GM19239 (cell line): ENCODE data around the gene ZNF385D.

Experiments
- DNase-seq: peaks from one replicate; pipeline ENCODE4 v3.0.0; 2011; ENCODE audit warnings: low spot score; ENCODE audit not compliant: insufficient read length
- FAIRE-seq: peaks from 2 replicates; lab custom pipeline; 2011; peaks lifted over from hg19 to GRCh38; lab: Jason Lieb, UNC

Gene ZNF385D

DNA sequence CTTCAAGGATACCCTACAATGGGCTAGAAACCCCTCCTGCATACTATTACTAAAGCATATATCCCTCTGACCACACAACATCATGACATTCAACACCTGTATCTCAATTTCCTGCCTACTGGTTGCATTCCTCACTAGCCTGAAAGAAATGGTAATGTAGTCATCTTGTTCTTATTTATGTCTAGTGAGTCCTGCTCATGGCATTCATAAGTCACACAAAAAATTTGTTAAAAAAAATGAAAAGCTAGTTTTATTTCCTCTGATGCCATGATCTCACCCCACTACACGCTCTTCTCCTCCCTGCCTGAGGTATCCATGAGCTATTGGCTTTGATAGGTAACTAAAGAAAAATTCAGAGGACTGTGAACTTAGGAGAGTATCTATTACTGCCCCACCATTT, 284.5 kb downstream of the ZNF385D start:
- DNase-seq = no peak
- no peak for FAIRE-seq

DNA sequence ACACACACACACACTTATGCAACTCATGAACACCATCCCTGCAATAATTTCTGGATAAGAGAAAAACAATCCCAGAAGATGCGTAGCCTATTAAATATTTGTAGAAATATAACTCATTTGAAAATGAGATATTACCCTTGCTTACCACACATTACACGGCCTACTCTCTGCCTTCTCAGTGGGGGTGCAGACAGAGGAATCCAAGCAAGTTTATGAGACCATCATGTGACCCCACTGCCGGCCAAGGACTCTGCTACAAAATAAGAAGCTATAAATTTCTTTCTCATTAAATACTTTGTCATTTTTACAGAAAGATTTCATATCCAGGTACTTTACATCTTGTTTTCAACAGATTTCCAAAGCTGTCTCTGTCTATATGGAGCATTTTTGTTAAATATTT, 286.3 kb downstream of the ZNF385D start:
- no peak for FAIRE-seq

DNA sequence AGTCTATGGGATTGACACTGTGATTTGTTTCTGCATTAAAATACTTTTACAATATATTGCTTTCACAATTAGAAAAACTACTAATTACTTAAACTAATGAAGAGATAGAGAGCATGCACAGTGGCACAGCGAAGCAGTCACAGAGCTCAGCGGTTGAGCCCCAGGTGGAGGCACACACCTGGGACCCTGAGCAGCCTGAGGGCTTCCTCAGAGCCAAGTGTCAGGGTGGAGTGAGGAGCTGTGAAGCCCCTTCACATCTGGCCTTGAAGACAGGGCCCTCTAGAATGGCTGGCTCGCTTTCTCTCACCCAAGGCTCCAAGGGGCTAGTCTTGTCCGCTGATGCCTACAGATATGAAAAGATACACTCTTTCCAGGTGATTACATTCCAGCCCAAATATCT, 287.7 kb downstream of the ZNF385D start:
- no peak for FAIRE-seq
- no peak for DNase-seq

More for the DNA sequence above, 286.3 kb downstream of the ZNF385D start:
- no peak for DNase-seq

DNA sequence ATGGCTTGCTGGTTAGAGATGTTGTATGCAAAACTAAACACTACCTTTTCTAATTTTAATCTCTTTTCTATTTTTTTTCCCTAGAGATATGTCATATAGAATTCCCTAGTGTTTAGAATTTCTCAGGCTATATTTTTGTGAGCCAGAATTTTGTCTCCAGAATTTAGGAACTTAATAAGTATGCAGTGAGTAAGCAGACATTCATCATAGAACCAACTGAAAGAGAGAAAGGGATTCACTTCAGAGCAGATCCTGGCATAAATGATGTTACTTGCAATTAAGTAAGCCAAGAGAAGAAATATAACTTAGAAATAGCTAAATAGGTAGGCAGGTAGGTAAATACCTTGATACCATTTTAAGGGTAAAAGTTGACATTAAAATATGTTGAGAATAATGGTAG, 288.9 kb downstream of the ZNF385D start:
- no peak for DNase-seq
- no peak for FAIRE-seq

DNA sequence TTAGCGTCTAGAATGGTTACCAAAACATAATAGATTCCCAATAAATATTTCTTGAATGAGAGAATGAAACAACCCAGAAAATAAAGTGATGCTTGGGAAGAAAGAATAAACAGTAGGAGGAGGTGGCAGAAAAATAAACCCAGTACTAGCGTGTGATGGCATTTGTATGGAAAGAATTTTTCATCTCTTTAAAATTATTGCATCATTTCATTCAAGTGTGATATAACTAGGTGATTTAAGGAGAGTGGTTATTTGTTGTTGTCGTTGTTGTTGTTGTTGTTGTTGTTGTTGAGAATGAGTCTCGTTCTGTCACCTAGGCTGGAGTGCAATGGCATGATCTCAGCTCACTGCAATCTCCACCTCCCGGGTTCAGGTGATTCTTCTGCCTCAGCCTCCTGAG, 293.9 kb downstream of the ZNF385D start:
- DNase-seq = no peak
- FAIRE-seq = no peak

DNA sequence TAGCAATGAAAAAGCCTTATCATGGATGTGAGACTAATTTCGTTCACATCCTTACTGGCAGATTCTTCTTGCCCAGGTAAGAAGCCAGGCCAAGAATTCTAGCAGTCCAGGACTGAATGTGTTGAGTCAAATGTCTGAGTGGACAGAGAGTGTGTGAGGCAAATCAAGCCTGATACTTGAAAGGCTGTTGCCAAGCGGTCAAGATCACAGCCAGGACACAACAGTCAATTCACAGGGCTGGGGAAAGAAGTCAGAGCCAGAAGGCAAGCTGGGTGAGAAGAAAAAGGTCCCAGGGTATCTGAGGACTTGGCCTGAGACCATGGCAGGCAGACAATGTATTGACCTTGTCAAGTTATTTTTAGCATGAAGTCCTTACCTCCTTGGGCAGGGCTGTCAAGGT, 301.3 kb downstream of the ZNF385D start:
- FAIRE-seq = no peak

DNA sequence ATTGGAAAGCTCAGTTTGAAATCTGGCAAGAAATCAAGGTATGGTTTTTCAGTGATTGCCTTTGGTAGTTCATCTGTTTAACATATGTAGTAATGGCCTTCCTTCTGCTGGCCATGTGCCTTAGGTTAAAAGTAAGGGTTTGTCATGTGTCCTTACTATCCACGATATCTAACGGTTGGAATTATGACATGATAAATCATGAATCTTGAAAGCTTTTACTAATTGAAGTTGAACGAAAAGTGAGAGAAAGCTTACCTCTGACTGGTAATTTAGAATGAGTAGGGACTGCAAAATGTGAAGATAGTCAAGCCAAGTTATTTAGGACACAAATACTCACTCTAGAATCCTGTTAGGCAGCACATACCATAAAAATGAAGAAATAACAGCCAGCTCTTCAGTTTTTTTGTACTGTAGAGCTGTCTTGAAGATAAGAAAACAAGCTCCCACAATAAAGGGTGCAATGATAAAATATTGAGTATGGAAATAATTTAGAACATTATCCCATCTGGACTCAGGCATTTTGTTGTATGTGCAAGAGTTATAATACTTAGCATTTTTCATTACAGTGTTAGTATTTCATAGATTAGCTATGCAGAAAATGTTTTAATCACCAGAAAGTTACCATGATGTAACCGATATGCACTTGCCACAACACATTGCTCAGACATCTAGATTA, 303.4 kb downstream of the ZNF385D start:
- DNase-seq (no peak), FAIRE-seq (no peak)

More for the DNA sequence above, 301.3 kb downstream of the ZNF385D start:
- DNase-seq = no peak

DNA sequence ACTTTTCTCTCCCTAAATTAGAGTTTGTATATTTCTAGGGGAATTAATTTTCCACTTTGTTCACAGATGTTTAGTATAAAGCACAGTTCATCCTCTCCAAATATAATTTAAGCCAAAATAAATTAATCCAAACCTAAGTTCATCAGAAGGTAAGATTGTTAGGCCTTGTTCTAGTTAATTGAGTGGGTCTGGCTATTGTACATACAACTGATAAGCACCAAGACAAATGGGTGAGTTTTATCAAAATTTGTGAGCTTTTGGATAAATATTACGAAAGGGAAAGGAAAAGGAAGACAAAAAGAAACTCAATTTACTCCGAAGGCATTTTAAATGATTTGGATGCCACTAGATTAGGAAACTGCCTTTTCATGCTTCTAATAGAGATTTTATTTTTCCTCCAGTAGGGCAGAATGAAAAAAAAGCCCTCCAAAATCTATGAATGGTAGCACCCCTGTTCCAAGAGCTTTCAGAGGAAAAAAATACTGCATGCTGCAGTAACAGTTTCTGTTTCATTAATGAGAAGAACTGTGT, 304.0 kb downstream of the ZNF385D start:
- no peak for FAIRE-seq
- no peak for DNase-seq

DNA sequence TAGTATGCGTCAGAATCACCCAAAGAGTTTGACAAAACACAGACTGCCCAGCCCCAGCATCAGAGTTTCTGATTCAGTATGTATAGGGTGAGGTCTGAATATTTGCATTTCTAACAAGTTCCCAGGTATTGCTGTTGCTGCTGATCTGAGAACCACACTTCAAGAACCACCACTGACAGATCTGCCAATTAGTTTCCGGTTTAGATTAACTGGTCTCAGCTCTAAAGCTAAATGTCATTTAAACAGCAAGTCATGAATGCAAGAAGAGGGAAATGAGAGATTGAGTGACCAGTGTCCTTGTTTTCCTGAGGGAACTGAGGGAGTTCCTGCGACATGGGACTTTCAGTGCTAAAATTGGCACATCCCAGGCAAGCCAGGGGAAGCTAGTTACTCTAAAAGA, 305.0 kb downstream of the ZNF385D start:
- DNase-seq (no peak), FAIRE-seq (no peak)

DNA sequence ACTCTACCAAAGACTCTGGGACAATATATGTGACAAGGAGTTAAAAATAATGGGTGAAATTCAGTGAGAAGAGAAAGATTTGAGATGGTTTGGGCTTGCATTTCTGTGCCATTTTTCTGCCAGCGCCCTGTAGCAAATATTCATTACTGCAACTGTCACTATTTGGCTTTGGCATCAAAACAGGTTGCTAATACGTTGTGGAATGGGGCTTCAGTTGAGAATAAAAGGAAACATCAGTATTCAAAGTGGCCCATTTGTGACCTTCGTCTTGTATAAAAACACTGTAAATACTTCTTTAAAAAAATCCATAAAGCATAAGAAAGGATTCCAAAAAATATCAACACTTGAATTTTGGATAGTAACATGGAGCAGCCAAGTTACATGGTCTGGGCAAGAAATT, 309.2 kb downstream of the ZNF385D start:
- no peak for FAIRE-seq
- DNase-seq = no peak

DNA sequence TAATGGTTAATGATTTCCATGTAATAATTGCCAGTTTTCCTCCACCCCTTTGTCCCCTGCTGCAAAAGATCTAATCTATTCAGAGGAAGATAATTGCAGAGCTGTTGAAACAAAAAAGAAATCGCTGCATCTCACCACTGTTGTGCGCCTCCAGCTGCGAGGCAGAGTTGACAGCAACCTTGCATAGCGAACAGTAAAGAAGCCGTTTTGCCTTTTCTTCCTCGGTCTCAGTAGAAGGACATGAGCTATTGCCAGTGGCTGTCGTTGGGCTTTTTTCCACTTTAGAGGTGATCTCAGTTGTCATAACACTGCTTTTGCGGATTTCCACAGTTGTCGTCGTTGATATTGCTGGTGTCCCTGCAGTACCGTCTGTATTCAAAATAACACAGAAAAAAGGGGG, 314.2 kb downstream of the ZNF385D start:
- FAIRE-seq (no peak), DNase-seq (no peak)

DNA sequence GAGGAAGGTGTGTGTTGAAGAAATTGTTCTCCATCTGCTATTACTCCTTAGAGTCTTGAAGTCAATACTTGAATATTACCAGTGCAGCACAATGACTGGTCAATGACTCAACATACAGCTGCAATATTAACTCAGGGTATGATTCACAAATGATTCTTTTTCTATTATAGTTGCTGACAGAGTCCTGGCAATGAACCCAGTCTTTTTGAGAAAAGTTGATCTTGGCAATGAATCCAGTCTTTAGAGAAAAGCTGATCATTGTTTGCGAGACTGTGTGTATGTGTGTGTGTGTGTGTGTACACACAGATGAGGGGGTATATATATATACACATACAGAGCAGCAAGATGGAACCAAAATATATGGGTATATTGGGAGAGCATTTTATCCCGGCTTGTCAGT, 315.1 kb downstream of the ZNF385D start:
- no peak for DNase-seq

DNA sequence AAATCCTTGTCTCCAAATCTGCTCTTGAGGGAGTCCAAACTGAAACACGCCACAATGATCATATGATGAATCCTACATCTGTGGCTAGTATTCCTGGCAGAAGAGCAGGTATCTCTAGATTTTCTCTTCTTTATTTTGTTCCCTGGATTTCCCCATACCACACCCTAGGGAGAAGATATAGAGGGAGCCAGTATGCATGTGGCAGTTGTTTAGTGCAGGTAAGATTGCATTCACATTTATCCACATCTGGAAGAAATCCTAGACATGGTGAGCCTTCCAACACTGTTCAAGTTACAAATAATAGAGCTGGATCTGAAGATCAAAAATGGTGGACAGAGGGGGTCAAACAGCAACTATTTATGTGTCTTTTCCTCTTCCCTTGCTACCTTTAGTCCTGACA, 316.7 kb downstream of the ZNF385D start:
- no peak for FAIRE-seq

More for the DNA sequence above, 315.1 kb downstream of the ZNF385D start:
- FAIRE-seq = no peak

DNA sequence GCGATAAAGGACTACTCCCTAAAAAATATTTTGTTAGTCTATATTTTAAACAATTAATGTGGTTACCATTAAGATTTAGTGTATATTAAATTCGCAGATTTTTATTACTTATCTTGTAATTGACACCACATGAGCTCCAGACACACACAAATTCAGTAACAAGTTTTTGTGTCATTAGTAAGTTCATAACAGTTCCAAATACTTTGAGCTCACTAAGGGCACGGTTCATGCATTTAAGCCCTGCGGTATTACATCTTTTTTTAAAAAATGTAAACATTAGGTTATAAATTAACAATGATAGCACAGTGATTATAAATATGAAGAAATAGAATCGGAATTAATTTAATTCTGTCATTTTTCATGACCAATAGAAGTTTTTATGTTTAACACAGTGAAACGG, 317.3 kb downstream of the ZNF385D start:
- DNase-seq (no peak), FAIRE-seq (no peak)

More for the DNA sequence above, 316.7 kb downstream of the ZNF385D start:
- DNase-seq = no peak

DNA sequence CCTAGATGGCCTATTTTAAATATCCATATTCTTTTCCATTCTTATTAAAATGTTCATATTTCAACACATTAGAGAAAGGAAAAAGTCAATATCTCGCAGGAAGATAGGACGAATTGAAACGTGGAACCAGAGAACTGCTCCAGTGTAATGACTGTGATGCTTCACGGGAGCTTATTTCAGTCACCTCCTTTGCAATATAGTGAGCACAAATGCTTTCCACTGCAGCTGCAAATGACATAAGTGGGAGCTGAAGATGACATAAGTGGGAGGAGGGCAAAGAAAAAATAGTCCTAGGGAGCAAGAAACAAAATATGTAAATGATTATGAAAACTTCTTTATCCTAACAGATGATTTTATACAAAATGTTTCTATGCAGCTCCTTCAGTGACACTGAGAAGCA, 324.1 kb downstream of the ZNF385D start:
- FAIRE-seq (no peak), DNase-seq (no peak)

DNA sequence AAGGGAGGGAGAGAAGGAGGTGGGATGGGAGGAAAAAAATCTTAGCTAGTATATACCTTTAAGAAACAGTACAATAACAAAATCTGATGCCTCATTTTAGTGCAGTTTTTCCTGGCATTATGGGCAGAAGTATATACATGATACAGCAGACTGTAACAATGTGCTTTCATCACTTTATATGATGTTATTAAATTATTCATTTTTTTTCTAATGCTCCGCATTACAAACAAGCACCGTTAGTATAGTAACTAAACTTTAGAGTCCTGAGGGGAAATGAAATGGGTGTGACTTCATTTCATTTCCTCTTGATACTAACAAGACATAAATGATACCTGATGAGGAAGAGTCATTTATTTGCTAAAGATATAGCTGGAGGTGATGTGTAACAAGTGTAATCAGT, 325.3 kb downstream of the ZNF385D start:
- no peak for DNase-seq
- no peak for FAIRE-seq

DNA sequence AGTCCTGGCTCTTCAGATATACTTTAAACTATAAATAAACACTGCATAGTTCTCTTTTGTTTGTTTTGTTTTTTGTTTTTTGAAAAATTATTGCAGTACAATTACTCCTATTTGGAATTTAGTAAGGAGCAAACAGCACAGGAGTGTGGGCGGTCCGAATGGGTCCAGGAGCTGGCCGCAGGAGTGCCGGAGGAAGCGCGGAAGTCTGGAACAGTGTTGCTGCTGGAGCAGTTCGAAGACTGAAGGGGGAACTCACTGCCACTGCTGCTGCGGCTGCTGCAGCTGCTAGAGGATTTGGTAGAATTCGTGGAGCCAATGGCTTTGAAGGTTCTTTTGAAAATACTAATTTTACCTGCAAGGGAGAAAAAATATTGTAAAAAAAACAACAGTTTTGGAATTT, 329.9 kb downstream of the ZNF385D start:
- no peak for FAIRE-seq

DNA sequence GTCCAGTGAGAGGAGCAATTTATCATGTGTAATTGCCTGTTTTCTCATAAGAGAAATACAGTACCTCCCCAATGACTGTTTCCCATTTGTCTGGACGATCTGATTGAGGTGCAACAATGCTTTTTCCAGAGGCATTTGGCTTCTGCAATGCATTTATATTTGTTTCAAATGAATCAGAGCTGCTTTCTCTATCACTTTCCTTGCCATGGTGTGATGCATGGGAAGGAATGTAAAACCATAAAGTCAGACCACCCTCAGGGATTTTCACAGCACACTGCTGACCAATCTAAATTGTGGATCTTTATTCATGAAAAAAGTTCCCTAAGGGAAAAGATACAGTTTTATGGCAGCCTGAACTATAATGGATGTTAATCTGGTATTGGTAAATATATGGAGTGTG, 333.0 kb downstream of the ZNF385D start:
- FAIRE-seq (no peak), DNase-seq (no peak)

More for the DNA sequence above, 329.9 kb downstream of the ZNF385D start:
- DNase-seq = no peak

DNA sequence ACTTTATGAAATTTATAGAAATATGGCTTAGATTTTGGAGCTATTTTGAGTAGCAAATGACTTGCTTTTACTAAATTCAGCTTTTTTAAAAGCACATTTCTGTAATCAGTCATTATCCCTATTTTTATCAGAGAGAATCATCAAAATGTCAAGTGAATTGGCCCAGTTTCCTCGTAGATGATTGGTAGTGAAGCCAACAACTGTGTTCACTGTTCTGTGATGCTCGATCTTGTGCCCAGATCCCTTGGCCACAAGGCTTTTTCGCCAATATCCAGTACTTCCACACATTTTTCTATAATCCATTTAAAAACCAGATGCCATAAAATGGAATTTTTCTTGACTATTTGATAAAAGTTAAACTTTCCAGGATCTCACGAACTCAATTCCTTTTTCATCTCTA, 336.5 kb downstream of the ZNF385D start:
- no peak for FAIRE-seq
- no peak for DNase-seq

DNA sequence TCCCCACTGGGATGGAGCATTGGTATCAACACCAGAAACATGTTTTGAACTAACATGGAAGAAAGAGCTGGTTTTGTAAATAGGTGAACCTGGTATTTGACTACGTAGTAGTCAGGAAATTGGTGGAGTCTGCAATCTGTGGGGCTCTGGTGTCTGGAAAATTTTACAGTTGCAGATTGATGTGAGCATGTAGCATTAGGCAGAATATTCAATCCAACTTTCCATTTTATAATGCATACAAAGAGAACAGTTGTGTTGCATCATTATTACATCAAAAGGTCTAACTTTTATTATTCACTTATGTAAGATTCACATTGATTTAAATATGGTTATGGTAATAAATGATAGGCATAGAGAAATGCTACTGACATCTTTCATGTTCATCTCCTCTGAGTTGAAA, 340.0 kb downstream of the ZNF385D start:
- FAIRE-seq (no peak), DNase-seq (no peak)

DNA sequence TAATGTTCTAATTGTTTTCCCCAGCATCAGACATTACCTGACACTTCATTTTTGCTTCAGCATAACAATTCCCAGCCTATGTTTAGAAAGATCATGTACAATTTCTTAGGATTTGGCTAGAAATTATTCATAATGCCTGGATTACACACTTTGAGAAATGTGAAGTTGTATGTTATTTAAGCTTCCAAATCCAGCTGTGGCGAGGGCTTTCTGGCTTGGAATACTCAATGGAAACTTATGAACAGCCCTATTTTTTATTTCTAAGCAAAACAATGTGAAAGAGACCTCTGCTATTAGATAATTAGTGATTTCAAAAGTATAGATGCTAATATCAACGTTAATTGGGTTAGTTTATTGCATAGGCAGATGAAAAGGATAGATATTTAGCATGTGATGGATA, 341.6 kb downstream of the ZNF385D start:
- no peak for FAIRE-seq
- no peak for DNase-seq

DNA sequence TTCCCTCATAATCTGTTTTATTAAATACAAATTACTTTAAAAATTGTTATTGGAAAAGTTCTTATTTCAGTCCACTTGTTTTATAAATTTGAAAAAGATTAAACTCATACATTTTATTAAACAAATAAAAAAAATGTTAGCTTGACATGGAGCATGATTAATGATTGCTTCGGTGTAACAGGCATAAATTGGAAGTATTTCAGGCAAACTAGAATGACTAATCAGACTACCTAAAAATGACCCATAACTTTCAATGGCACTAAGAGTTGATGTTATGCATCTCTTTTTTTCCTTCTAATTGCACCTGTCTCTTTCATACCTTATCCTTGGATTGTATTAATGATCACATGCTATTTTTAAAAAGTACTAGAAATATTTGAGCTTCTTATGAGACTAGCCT, 343.3 kb downstream of the ZNF385D start:
- no peak for FAIRE-seq
- no peak for DNase-seq
